Measurements from ENCODE around the gene SUCLG2. TPM values are rescaled to one million over a fixed set of nuclear protein-coding genes. Genes with fewer than 3 reads are reported as not detected.

Gene SUCLG2
- total RNA-seq, 2 experiments from 2014 or later: 60.0 to 63.1 TPM

DNA sequence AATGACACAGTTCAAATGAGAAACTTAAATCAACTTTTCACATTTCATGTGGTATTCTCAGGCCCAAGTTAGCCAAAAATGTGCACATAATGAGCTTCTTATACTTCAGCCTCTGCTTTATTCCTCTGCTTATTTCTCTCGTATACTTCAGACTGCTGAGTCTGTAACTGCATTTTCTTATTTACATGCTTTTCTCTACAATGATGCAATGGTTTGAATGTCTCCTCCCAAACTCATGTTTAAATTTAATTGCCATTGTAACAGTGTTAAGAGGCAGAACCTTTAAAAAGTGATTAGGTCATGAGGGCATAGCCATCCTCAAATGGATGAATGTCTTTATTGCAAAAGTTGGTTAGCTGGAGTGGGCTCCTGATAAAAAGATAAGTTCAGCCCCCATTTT lies 184.2 kb downstream of the SUCLG2 start:
- Mint-ChIP-seq H3K27me3 (no peaks in the 10 kb centered on the region), H3K4me1 (peaks cover 2% of the 10 kb centered on the region), H3K36me3 (ENCODE audit: low read depth) (peaks cover 28% of the 10 kb centered on the region), H3K4me3 (no peak overlapping the region), H3K9me3 (no peaks in the 10 kb centered on the region), H3K27ac (no peak overlapping the region)
- no peak for DNase-seq
- POLR2A ChIA-PET: no interaction called here
- CTCF ChIA-PET: no interaction called here

DNA sequence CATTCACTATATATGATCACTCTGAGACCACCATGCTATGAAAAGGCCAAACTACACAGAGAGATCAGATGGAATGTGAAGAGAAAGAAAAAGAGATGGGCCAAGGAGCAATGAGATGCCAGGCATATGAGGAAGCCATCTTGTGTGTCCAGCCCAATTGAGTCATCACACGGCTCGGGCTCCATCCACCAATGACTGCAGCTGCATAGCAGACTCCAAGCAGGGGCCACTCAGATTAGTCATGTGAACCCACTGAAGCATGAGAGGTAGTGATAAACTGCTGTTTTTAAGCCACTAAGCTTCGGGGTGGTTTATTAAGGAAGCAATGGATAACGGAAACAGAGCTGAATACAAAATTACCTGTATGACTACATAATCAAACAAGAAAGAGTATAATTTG lies 185.9 kb downstream of the SUCLG2 start:
- Mint-ChIP-seq H3K4me1 (peaks cover 2% of the 10 kb centered on the region), H3K4me3 (no peak overlapping the region), H3K9me3 (no peaks in the 10 kb centered on the region), H3K27me3 (no peaks in the 10 kb centered on the region), H3K36me3 (ENCODE audit: low read depth) (peaks cover 34% of the 10 kb centered on the region), H3K27ac (no peak overlapping the region)
- ChIA-PET POLR2A (no interaction called here), CTCF (no interaction called here)
- no peak for DNase-seq

DNA sequence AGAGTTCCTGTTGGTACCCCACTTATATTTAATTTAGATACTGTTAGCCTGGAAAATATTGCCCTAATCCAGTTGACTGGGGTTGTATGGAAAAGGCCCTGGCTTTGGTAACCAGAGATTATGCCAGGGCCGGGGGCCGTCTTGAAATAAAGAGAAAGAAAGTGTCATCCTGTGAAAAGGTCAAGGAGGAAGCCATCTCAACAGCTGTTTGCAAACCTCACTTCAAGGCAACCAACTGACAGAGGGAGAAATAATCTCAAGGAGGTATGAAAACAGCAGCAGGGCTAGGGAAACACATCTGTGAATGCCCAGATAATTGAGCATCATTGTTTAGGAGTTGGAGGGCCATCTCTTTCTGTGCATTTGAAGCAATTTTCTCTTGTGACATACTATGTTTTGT lies 190.8 kb downstream of the SUCLG2 start:
- Mint-ChIP-seq H3K27me3 (no peaks in the 10 kb centered on the region), H3K9me3 (no peaks in the 10 kb centered on the region), H3K4me1 (peaks cover 2% of the 10 kb centered on the region), H3K4me3 (no peak overlapping the region), H3K36me3 (ENCODE audit: low read depth) (peaks cover 27% of the 10 kb centered on the region), H3K27ac (no peak overlapping the region)
- ChIA-PET POLR2A (no interaction called here), CTCF (no interaction called here)
- no peak for DNase-seq

DNA sequence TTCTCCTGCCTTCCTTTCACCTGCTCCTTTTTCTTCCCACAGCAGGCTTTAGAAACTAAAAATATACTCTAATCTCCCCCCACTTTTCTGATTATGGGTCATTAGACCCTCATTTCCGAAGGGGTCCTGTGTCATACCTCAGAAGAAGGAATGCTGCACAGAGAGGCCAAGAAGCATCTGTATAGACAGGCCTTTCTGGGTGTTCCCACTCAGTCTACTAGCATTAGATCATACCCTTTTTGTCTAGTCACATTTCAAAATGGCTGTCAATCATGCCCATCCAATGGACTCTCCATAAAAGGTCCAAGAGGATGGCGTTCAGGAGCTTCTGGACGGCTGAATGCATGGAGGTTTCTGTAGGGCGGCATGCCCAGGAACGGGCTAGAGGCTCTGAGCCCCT lies 192.2 kb downstream of the SUCLG2 start:
- H3K27ac Mint-ChIP-seq: no peak overlapping the region

DNA sequence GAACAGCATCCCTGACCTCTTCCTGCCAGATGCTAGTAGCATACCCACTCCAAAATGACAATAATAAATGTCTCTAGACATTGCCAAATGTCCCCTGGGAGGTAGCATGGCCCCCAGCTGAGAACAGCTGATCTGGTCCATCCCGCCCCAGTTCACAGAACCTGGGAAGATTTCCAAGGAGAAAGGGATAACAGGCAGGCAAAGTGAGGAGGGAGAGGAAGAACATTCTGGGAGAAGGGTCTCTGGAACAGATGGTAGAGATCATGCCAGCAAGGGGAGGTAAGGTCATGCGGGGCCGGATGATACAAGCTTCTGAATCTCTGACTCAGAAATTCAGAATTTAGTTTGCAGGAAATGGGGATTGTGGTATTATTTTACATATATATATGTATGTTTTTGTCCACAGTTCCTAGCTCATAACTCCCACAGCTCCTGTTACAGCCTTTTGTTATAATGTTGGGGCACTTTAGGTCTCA lies 192.7 kb downstream of the SUCLG2 start:
- Mint-ChIP-seq H3K9me3 (no peaks in the 10 kb centered on the region), H3K27ac (no peak overlapping the region), H3K36me3 (ENCODE audit: low read depth) (peaks cover 19% of the 10 kb centered on the region), H3K27me3 (no peaks in the 10 kb centered on the region), H3K4me1 (peaks cover 2% of the 10 kb centered on the region), H3K4me3 (no peak overlapping the region)
- no peak for DNase-seq
- CTCF ChIA-PET: no interaction called here
- POLR2A ChIA-PET: no interaction called here

More for the DNA sequence above, 192.2 kb downstream of the SUCLG2 start:
- no peak for DNase-seq
- Mint-ChIP-seq H3K9me3 (no peaks in the 10 kb centered on the region), H3K36me3 (ENCODE audit: low read depth) (peaks cover 19% of the 10 kb centered on the region), H3K4me1 (peaks cover 2% of the 10 kb centered on the region), H3K4me3 (no peak overlapping the region), H3K27me3 (no peaks in the 10 kb centered on the region)
- ChIA-PET POLR2A (no interaction called here), CTCF (no interaction called here)

DNA sequence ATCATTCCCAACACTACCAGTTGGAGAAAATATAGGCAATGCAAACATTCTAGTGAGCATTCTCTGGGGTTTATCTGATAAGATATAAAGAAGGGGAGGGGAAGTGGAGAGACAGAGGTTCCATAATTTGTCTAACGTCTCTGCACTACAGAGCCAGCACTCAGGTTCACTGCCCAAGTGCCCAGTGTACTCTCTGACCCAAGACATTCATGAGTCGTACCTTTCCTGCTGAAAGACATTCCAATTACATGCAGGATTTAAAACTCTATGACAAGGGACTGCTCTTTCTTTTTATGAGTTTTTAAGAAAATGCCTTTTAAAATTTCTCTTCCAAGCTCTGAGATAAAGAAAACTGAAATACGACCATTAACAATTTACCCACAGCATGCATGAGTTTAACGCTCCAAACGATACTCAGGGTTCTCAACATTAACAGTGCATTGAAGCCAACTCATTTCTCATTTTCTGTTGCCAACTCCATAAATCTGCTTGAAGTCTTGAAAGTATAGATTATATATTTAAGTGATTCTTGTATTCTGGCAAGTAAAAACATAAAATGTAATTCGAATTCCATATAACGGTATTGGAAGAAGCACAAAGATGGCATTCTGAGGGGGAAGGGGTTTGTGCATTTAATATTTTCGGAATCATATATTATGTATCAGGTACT lies 193.4 kb downstream of the SUCLG2 start:
- no peak for DNase-seq
- ChIA-PET CTCF (no interaction called here), POLR2A (no interaction called here)
- Mint-ChIP-seq H3K36me3 (ENCODE audit: low read depth) (peaks cover 19% of the 10 kb centered on the region), H3K27ac (no peak overlapping the region), H3K4me3 (no peak overlapping the region), H3K27me3 (no peaks in the 10 kb centered on the region), H3K4me1 (peaks cover 2% of the 10 kb centered on the region), H3K9me3 (no peaks in the 10 kb centered on the region)

DNA sequence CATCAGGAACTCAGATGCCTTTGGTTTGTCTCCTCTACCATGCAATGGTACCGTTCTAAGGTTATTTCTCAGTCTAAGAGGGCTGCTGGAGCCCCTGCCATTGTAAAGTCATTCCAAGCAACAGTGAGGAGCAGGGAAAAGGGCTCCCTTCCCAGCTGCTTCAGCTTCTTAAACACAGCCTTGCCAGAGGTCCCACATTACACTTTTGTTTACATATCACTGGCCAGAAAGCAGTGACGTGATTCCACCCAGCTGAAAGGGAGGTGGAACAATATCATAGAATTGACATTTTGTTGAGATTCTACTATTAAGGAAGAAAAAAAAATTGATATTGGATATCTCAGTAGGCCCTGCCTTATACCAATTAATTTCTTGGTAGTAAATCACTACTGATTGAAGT lies 194.6 kb downstream of the SUCLG2 start:
- Mint-ChIP-seq H3K4me1 (no peaks in the 10 kb centered on the region), H3K36me3 (ENCODE audit: low read depth) (peaks cover 21% of the 10 kb centered on the region), H3K4me3 (no peak overlapping the region), H3K27ac (no peak overlapping the region), H3K9me3 (no peaks in the 10 kb centered on the region), H3K27me3 (no peaks in the 10 kb centered on the region)
- no peak for DNase-seq
- POLR2A ChIA-PET: no interaction called here
- CTCF ChIA-PET: interaction anchor here (0.7 kb wide), 1 partner anchor 17 kb away, joined by 3 read pairs; no protein-coding TSS in a partner anchor

DNA sequence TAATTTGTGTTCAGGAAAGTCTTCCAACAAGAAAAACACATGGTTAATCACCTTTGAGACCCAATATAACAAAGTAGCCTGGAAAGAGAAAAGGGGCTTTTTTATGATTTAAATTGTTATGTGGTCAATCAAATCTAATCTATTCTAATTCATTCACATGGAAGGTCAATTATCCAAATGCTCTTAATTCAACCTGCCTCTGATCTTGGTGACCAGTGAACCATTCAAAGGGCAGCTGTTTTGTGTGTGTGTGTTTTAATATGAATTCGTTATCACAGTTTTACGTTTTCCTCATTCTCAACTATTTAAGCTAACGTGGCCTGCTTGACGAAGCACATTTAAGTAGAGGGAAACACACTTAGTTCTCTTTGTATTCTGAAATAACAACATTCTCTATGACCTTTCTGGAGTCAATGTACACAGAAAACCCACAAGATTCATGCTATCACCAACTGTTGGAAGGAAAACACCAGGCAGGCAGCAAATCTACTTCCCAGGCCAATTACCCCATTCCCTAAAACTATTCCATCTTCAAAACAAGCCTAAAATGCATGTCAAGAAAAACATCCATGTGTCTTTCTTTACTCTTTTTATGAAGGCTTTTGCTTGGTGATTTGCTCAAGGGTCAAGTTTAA lies 195.4 kb downstream of the SUCLG2 start:
- H3K4me3 Mint-ChIP-seq: no peak overlapping the region
- no peaks in the 10 kb centered on the region for H3K27me3 Mint-ChIP-seq
- POLR2A ChIA-PET: no interaction called here
- CTCF ChIA-PET: no interaction called here
- peaks cover 15% of the 10 kb centered on the region for H3K36me3 Mint-ChIP-seq (ENCODE audit: low read depth)
- H3K4me1 Mint-ChIP-seq: no peaks in the 10 kb centered on the region
- no peak for DNase-seq
- no peak overlapping the region for H3K27ac Mint-ChIP-seq
- no peaks in the 10 kb centered on the region for H3K9me3 Mint-ChIP-seq

DNA sequence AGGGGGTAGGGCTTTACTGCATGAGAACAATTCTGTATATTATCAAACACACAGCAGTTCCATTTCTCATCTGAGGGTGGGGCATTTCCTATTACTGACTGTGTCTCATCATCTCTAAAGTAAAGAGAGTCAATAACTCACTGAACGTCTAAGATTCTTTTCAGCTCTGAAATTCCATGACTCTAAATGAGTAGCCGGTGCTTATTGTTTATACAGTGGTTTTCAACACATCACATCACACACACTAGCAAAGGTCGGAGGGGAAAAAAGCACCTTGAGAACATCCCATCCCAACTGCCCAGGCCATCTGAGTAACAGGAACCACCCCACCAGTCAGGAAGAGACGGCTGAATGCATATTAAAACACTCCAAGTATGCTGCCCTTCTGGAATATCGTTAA lies 196.0 kb downstream of the SUCLG2 start:
- no peak for DNase-seq
- no peak overlapping the region for H3K27ac Mint-ChIP-seq
- ChIA-PET CTCF (no interaction called here), POLR2A (no interaction called here)
- H3K4me3 Mint-ChIP-seq: no peak overlapping the region
- no peaks in the 10 kb centered on the region for H3K27me3 Mint-ChIP-seq
- H3K4me1 Mint-ChIP-seq: no peaks in the 10 kb centered on the region
- H3K36me3 Mint-ChIP-seq (ENCODE audit: low read depth): peaks cover 16% of the 10 kb centered on the region
- H3K9me3 Mint-ChIP-seq: no peaks in the 10 kb centered on the region

DNA sequence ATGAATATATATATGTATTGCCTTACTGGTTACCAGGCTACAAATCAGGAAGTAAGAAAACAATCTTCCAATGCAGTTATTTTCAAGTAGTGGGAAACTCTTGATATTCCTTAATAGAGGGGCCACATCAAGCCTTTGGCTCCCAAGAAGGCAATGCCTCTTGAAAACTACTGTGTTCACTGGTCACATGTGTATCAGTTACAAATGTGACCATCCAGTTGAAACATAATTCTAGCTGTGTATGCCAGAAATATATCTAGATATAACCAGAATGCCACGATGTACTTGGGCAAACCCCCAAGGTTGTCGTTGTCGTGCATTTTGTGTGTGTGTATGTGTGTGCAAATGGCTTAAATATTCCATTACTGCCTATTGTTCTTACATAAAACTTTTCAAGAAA lies 200.8 kb downstream of the SUCLG2 start:
- Mint-ChIP-seq H3K36me3 (ENCODE audit: low read depth) (peaks cover 10% of the 10 kb centered on the region), H3K27me3 (no peaks in the 10 kb centered on the region), H3K4me1 (no peaks in the 10 kb centered on the region), H3K27ac (no peak overlapping the region), H3K4me3 (no peak overlapping the region), H3K9me3 (peaks cover 3% of the 10 kb centered on the region)
- DNase-seq: no peak
- CTCF ChIA-PET: no interaction called here
- POLR2A ChIA-PET: no interaction called here

DNA sequence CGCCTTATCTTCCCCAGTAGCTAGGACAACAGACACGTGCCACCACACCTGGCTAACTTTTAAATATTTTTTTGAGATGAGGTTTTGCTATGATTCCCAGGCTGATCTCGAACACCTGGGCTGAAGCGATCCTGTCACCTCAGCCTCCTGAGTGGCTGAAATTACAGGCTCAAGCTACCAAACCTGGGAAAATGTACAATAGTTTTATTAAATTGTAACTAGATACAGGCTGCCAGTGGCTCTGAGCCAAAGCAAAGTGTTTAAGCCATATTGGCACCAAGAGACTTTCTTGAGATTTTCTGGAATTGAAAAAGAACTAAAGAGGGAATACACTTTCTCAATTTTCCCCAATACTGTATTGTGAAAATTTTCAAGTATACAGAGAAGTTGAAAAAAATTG lies 204.3 kb downstream of the SUCLG2 start:
- no peaks in the 10 kb centered on the region for H3K4me1 Mint-ChIP-seq
- DNase-seq: no peak
- ChIA-PET POLR2A (no interaction called here), CTCF (no interaction called here)
- no peak overlapping the region for H3K4me3 Mint-ChIP-seq
- peaks cover 3% of the 10 kb centered on the region for H3K9me3 Mint-ChIP-seq
- H3K36me3 Mint-ChIP-seq (ENCODE audit: low read depth): peaks cover 6% of the 10 kb centered on the region
- no peak overlapping the region for H3K27ac Mint-ChIP-seq
- H3K27me3 Mint-ChIP-seq: no peaks in the 10 kb centered on the region

DNA sequence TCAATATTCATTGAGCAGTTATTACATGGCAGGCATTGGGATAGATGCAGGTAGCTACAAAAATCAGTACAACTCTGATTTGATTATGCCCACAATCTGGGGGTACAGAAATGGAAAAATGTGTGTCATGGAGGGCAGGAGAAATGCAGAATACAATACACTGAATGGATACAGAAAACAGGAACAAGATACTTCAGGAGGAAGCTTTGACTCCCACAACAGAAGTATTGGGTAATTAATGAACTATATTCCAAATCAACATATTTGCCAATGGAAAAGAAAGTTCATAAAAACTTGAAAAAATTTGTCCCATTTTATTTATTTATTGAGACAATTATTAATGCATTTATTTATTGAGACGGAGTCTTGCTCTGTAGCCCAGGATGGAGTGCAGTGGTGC lies 207.0 kb downstream of the SUCLG2 start:
- POLR2A ChIA-PET: no interaction called here
- Mint-ChIP-seq H3K9me3 (peaks cover 6% of the 10 kb centered on the region), H3K27ac (no peak overlapping the region), H3K4me1 (no peaks in the 10 kb centered on the region), H3K27me3 (no peaks in the 10 kb centered on the region), H3K36me3 (ENCODE audit: low read depth) (peaks cover 6% of the 10 kb centered on the region), H3K4me3 (no peak overlapping the region)
- CTCF ChIA-PET: no interaction called here
- no peak for DNase-seq

DNA sequence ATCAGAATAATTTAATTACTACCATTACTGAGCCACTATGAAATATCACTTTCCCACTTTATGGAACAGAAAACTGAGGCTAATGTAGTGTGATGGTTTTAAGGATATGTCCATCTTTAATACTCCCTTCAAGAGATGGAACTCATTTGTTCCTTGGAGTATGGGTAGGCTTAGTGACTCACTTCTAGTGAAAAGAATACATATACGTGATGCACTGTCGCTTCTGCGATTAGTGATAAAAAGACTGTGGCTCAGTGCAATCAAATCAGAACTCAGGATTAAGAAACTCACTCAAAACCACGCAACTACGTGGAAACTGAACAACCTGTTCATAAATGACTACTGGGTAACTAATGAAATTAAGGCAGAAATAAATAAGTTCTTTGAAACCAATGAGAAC lies 216.6 kb downstream of the SUCLG2 start:
- CTCF ChIA-PET: no interaction called here
- H3K9me3 Mint-ChIP-seq: peaks cover 6% of the 10 kb centered on the region
- no peak for DNase-seq
- no peak overlapping the region for H3K4me3 Mint-ChIP-seq
- H3K36me3 Mint-ChIP-seq (ENCODE audit: low read depth): peaks cover 28% of the 10 kb centered on the region
- H3K27me3 Mint-ChIP-seq: no peaks in the 10 kb centered on the region
- H3K4me1 Mint-ChIP-seq: no peaks in the 10 kb centered on the region
- no peak overlapping the region for H3K27ac Mint-ChIP-seq
- POLR2A ChIA-PET: no interaction called here

DNA sequence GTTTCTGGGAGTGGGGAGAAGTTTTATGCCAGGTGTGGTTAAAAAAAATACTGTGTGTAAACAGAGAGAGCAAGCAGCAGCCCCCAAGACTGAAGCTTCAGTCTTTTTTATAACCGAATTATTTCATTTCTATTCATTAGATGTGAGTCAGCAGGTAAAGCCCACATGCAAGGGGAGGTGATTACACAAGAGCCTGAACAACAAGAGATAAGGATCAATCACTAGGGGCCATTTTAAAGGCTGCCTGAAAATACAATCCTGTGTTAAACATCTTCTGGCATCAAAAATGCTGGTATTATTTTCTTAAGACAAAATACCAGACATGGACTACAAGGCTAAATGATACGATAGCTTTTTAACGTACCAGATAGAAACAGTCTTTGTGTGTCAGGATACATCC lies 217.3 kb downstream of the SUCLG2 start:
- peaks cover 30% of the 10 kb centered on the region for H3K36me3 Mint-ChIP-seq (ENCODE audit: low read depth)
- no peak overlapping the region for H3K27ac Mint-ChIP-seq
- no peak for DNase-seq
- no peak overlapping the region for H3K4me3 Mint-ChIP-seq
- CTCF ChIA-PET: no interaction called here
- peaks cover 7% of the 10 kb centered on the region for H3K9me3 Mint-ChIP-seq
- POLR2A ChIA-PET: no interaction called here
- H3K4me1 Mint-ChIP-seq: no peaks in the 10 kb centered on the region
- no peaks in the 10 kb centered on the region for H3K27me3 Mint-ChIP-seq
